C4-2B (cell line): ENCODE data around the gene RNF6.

Source experiments
- CTCF ChIP-seq: fragments of 450-650 bp; conservative IDR thresholded peaks from 2 replicates; pipeline ENCODE4 v1.5.1; 2017; ENCODE audit warnings: mild to moderate bottlenecking
- ZFX ChIP-seq: fragments of 450-650 bp; IDR thresholded peaks from 2 replicates; pipeline ENCODE4 v1.6.1; 2017

- no peak for TF ChIP-seq CTCF
- TF ChIP-seq ZFX, result no peak
Observed at GRCh38 chr13:26247608-26248007, 25.5 kb upstream of the RNF6 start.
